DMS79 treated with DMSO at 0.1 percent for 48 hours (cell line): ENCODE results near the gene FAM219A.
"Not testable (repeated sequence)": the region's sequence is repeated elsewhere in the genome, so short reads cannot be mapped to it uniquely, and the experiment has no call there.

Experiments
- DNase-seq: peaks from one replicate; lab custom pipeline; 2025; lab: John Stamatoyannopoulos, UW

Gene FAM219A

GRCh38 chr9:34484678-34485077 is 26.3 kb upstream of the FAM219A start:
- no peak for DNase-seq

- DNase-seq = not testable (repeated sequence)
Measured at GRCh38 chr9:34482746-34483145, 24.4 kb upstream of the FAM219A start.

DNA sequence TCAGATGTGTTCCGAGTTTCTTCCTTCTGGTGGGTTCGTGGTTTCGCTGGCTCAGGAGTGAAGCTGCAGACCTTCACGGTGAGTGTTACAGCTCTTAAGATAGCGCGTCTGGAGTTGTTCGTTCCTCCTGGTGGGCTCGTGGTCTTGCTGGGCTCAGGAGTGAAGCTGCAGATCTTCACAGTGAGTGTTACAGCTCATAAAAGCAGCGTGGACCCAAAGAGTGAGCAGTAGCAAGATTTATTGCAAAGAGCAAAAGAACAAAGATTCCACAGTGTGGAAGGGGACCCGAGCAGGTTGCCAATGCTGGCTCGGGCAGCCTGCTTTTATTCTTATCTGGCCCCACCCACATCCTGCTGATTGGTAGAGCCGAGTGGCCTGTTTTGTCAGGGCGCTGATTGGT is 23.2 kb upstream of the FAM219A start:
- DNase-seq = not testable (repeated sequence)

DNA sequence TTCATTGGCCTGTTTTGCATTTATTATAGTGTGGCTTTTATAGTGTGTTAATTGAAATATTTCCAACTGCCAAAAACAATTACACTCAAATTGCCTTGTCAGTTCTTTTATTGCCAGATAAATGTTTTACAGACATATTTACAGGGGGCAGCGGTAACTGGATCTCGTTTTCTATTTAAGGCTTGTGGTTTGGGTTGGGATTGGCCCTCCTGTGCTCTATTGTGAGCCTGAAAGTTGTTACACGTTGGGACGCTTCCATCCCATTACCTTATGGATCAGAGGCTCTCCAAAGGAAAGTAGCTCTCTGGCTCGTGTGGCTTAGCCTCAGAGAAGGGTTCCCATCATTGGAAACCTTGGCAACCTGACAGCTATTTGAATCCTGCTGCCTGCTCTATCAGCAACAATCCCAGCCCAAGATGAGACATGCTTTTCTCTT is 21.1 kb upstream of the FAM219A start:
- DNase-seq = peak; percentile 23

DNA sequence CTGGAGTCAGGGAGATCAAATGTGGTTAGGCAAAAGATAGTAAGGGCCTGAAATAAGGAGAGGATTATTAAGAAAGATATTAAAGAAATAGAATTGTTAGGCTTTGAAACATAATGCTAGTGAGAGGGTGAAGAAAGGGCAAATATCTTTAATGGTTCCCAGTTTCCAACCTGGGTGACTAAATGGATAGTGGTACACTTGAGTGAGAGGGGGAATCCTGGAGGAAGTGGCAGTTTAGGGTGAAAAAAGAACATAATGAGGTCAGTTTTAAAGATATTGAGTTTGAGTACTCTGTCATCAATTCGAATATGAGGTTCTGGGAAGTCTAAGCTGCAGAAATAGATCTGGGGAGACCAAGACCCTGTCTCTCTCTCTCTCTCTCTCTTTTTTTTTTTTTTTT is 19.2 kb upstream of the FAM219A start:
- no peak for DNase-seq

DNA sequence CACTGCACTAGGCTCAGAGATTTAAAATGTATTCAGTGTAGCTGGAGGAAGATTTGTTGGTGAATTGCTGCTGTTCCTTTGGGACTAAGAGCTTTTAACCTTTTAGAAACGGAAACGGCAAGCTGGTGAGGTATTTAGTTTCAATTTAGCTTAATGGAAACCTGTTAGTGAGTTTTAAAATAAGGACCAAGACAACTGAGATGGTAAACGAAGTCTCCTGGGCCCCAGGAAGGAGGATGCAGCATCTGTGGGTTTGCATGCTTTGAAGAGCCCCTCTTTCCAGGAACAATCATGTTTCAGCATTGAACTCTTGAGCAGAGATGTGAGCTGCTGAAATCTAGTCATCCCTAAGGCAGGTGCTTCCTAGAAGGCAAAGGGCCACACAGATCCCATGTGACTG is 16.7 kb upstream of the FAM219A start:
- DNase-seq = no peak

DNA sequence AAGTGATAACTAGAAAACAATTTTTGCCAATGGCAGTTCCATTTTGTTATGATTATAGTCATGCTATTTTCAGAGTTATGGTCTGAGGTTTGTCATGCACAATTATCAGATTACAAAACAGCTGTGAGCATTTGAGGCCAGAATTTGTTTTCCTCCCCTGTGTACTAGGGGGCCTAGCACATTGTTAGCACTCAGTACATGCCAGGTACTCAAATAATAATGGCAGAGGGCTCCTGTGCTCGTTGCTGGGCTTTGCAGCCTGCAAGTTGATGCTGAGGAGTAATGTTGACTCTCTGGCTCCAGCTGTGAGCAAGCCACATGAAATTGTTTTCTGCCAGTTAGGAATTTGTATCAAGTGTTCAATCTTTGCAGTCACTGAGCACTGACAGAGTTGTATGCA is 7.1 kb upstream of the FAM219A start:
- DNase-seq = peak; percentile 18

DNA sequence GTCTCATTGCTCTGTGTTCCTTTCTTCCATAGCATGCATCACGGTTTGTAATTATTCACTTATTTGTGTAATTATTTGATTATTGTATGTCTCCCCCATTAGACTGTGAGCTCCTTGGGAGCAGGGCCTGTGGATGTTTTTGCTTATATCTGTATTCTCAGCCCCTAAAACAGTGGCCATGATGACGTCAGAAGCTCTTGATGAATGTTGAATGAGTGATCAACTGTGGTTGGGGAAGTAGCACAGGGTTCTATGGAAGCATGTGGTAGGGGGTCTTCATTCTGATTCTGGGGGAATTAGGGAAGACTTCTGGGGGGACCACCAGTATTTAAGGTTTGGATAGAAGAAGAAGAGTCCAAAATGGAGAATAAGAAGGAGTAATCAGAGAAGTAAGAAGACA is 6.2 kb upstream of the FAM219A start:
- no peak for DNase-seq

GRCh38 chr9:34463901-34464232 is 5.5 kb upstream of the FAM219A start:
- no peak for DNase-seq

DNA sequence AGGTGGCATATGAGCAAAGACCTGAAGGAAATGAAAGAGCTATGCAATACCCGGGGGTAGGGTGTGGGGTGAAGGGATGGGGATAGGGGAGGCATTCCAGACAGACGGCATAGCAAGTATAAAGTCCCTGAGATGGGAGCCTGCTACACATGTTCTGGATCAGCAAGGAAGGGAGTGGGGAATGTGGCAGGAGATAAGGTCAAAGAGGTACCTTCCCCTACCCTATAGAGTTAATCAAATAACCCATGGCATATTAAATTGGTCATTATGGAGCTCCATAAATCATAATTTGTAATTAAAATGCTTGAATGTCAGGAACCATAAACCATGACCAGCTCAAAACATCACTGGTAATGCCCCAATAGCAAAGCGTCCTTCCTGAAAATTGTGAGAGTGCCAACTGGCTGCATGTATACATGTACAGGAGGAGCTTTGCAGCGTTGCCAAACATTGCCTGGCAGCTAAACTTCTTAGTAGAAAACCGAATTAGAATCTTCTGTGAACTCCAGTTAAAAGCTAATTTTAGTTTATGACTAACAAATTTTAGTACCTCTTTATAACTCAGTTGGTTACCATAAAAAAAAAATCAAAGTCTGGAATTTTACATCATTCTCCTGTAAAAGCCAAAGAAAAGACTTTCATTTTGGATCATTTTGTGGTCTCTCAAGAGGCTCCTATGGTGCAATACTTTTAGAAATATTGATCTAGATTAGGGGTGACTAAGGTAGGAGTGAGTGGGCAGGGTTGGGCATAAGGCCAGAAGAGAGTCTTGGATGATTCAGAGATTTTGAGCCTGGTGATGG is 4.9 kb upstream of the FAM219A start:
- DNase-seq = peak; percentile 60

DNA sequence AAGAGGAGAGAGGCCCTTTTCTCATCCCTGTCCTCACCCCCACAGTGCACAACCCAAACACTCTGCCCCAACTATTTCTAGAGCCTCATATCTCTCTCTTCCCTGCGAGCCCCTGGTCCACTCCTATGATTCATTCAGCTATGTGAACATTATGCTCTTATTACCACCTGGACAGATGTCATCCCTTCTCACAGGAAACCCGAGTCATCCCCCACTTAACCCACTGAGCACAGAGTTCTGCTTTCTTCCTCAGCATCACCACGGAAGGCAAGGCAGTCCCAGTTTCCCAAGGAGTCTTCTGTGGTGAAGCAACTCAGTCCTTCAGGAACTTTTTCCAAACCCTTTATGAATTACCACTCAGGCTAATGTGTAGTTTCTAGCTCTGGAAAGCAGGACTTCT is 1.6 kb upstream of the FAM219A start:
- no peak for DNase-seq

DNA sequence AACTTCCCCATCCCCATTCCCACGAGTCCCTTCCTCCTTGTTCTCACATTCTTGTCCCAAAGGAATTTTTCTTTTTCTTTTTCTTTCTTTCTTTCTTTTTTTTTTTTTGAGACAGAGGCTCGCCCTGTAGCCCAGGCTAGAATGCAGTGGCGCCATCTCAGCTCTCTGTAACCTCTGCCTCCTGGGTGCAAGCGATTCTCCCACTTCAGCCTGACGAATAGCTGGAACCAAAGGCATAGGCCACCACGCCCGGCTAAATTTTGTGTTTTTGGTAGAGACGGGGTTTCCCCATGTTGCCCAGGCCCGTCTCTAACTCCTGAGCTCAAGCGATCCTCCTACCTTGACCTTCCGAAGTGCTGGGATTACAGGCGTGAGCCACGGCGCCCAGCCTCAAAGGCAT is 986 bp upstream of the FAM219A start:
- DNase-seq = no peak

DNA sequence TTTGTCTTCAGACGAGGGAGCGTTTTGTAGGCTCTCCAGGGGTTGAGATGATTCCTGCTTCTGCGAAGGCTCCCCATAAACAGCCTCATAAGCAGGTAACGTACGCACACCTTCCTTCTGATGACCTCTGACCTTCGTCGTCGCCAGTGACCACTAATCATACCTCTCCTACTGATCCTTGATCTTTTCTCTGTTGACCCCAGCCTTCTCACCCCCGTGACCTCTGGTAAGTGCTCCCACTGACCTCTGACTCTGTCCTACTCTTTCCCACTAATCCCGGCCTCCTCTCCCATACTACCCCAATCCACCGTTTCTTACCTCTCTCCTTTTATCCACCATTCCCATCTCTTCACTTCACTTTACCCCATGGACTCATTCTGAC is 580 bp upstream of the FAM219A start:
- no peak for DNase-seq

DNA sequence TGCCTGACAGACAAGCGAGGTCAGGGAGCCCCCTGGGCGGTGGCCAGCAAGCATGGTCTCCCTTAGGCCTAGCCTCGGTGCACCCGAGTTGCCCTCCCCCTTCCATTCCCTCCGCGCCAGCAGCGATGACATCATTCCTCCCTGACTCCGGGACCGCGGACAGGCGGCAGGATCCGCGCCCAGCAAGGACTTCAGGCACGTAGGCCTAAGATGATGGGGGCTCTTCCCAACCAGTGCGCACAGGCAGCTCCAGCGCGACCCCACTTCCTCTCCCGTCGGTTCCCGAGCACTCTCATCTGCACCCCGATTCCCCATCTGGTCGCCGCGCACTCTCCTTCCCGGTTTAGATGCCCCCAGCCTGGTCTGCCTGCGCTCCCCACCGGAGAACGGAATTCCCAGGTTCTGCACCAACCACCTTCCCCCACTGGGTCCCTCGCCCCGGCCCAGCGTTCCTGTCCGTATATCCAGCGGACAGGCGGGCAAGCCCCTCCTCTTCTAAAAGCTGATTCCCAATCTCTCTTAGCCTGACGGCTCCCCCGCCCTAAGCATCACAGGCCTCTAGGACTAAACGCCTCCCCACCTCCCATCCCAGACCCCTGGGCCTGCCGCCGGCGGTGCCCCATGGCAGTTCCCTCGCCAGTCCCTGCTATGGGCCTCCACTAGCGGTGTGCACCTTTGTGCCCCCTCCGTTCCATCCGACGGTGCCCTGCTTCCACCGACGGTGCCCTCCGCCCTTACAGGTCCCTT is 931 bp downstream of the FAM219A start:
- peak; percentile 67 for DNase-seq

DNA sequence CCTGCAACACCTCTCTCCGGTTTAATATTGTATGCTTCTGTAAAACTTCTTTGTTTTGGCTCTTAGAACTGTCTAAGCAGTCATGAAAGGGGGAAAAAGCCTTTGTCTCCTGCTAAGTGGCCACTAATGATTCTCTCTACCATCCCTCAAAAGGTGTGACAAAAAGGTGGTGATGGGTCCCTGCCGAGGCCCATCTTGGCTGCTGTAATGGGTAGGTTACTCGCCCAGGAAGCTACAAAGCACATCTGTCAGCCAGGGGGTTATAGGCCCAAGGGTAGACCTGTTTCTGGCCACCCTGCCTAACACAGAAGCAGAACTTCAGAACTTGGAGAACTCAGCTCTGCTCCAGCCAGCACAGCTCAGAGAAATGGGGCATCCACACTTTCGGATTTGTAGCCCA is 1.6 kb downstream of the FAM219A start:
- no peak for DNase-seq

GRCh38 chr9:34456151-34456550 is 2.2 kb downstream of the FAM219A start:
- DNase-seq = no peak

- no peak for DNase-seq
Measured at GRCh38 chr9:34454571-34455065, 3.8 kb downstream of the FAM219A start.

GRCh38 chr9:34452568-34452967 is 5.8 kb downstream of the FAM219A start:
- peak; percentile 50 for DNase-seq

- DNase-seq = no peak
Measured at GRCh38 chr9:34451545-34451944, 6.8 kb downstream of the FAM219A start.

DNA sequence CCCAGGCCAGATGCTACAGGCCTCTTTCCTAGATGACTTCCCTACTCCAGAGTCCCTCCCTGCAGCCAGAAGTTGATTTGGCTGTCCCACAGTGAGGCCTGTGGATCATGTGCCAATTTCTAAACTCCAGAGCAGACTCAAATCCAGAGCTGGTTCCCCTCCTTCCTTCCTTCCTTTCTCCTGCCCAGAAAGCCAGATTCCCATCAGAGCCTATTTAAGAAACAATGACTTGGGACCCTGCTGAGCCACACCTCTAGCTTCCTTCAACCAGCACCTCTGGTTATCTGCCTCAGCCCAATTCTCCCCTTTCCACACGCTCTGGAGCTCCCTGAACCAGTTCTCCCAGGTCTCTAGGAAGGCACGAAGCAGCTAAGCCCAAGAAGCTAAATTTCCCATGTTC is 7.2 kb downstream of the FAM219A start:
- no peak for DNase-seq

DNA sequence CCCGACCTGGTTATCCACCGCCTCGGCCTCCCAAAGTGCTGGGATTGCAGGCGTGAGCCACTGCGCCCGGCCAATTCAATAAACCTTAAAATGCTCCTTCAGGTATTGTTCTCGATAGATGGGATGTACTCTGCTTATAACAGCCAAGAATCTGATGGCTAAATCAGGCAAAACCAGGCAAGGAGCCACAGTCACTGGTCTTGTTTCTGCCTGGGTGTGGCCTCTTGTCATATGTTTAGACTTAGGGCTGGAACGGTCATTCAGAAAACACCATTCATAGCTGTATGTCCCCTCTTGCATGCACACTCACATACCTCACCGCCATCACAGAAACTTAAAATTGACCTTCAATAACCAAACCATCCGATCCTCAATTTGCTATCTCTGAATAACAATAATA is 7.7 kb downstream of the FAM219A start:
- DNase-seq = no peak

DNA sequence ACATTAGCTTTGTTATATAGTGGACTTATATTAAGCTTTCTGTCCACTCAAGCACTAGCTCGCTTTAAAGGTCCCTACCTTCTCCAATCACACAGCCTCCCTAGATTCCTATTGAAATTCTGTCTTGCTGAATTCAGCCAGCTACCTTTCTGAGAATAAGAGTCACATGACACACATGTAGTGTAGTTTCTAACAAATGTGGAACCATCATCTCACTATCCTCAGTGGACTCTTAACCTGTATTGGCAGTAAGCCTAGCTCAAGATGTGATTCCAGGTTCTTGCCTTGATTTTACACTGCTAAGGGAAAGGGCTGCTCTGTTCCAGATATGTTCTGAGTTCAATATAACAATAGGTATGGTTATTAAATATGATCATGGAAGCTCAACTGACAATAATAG is 11.4 kb downstream of the FAM219A start:
- no peak for DNase-seq

- DNase-seq = no peak
Measured at GRCh38 chr9:34446468-34446891, 11.9 kb downstream of the FAM219A start.
